HG02973 (cell line): ENCODE results near the gene ZNF425.
"Not testable (repeated sequence)": the region's sequence is repeated elsewhere in the genome, so short reads cannot be mapped to it uniquely, and the experiment has no call there.

Experiments used
- ATAC-seq: cut with Tn5 transposase; IDR thresholded peaks from one replicate; pipeline ENCODE4 v1.9.1; 2021; ENCODE audit warnings: moderate library complexity; ENCODE audit not compliant: unreplicated experiment

ZNF425 gene

DNA sequence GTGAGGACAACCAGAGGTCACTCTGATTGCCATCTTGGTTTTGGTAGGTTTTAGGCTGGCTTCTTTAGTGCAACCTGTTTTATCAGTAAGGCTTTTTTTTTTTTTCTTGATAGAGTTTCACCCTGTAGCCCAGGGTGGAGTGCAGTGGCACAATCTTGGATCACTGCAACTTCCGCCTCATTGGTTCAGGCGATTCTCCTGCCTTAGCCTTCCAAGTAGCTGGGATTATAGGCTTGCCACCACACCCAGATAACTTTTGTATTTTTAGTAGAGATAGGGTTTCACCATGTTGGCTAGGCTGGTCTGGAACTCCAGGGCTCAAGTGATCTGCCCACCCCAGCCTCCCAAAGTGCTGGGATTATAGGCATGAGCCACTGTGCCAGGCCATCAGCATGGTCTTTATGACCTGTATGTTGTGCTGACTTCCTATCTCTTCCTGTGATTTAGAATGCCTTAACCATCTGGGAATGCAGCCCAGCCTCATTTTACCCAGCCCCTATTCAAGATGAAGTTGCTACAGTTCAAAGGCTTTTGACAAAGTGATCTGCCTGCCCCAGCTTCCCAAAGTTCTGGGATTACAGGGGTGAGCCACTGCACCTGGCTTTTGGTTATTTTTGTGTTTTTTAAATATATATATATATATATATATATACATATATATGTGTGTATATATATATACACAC lies 7.0 kb upstream of the ZNF425 start:
- ATAC-seq: no peak

- no peak for ATAC-seq
These were observed 4.6 kb upstream of the ZNF425 start for GRCh38 chr7:149130572-149131198.

DNA sequence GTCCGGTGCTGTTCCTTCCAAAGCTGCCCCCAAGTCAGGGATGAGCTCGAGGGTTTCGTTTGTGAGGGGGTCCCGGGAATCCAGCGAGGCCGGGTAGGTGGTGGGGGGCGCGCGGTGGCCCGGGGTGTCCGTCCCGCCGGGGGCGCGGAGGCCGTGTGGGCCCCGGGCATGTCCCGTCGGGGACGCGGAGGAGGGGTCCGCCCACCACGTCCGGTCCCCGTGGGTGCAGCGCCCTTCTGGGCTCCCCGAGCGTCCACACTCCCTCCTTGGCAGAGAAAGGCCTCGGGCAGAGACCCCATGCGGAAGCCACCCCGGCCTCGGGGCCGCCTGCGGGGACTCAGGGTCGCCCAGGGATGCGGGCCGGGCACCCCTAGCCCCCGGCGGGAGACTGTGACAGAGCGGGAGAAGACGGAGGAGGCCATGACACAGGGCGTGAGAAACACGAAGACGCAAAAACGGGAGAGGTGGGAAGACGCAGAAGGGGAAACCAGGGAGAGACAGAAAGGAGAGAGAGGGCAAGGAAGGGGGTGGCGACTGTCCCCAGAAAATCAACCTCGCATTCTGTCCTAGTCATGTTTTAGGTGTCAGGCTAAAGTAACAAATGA lies 640 bp upstream of the ZNF425 start:
- ATAC-seq: peak; percentile 40

- no peak for ATAC-seq
These were observed 798 bp downstream of the ZNF425 start for GRCh38 chr7:149125189-149125862.

- ATAC-seq: no peak
These were observed 16.2 kb downstream of the ZNF425 start for GRCh38 chr7:149109969-149110368.

DNA sequence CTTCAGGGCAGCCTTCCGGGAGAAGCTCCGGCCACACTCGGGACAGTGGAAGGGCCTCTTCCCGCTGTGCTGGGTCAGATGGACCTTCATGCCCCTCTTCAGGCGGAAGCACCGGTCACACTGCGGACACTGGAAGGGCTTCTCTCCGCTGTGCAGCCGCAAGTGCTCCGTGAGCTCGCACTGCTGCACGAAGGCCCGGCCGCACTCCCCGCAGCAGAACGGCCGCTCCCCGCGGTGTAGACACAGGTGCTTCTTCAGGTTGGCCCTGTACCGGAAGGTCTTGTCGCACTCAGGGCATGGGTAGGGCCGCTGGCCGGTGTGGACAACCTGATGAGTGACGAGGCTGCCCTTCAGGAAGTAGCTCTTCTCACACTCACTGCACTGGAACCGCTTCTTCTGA lies 21.4 kb downstream of the ZNF425 start:
- ATAC-seq: no peak

- ATAC-seq: no peak
These were observed 21.9 kb downstream of the ZNF425 start for GRCh38 chr7:149104214-149104613.

- no peak for ATAC-seq
These were observed 22.7 kb downstream of the ZNF425 start for GRCh38 chr7:149103424-149103823.

GRCh38 chr7:149102666-149103065 lies 23.5 kb downstream of the ZNF425 start:
- ATAC-seq: no peak

DNA sequence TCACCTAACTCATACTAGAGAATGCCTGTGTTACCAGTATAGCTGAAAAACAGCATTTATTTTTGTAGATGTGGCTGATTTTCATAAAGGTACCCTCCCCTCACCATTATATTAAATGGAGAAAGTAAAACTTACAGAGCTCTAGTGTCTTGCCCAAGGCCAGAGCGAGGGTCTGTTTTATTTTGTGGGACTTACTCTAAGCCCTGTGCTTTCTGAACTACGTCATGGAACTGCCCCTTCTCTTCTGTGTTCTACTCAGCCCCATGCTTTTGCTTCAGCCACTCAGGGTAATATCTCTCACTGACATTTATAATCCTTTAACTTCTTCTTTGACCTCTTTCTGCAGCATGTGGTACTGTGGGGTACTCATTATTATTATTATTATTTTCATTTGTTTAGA lies 25.3 kb downstream of the ZNF425 start:
- ATAC-seq: no peak

DNA sequence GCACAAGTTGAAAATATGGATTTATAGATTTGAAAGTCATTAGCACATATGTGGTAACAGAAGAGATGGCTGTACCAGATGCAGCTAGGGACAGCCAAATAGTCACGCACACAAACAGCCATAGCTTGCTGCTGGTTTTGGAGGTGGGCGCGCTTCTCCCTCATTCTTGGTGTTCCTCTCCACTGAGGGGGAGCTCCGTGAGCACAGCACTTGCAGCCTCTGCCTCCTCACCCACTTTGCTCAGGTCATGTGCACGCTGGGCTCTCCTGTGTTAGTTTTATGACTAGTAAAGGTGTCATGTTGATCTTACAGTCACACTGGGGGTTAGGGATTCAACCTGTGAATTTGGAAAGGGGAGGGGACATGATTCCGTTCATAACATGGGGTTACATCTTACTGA lies 27.1 kb downstream of the ZNF425 start:
- no peak for ATAC-seq

DNA sequence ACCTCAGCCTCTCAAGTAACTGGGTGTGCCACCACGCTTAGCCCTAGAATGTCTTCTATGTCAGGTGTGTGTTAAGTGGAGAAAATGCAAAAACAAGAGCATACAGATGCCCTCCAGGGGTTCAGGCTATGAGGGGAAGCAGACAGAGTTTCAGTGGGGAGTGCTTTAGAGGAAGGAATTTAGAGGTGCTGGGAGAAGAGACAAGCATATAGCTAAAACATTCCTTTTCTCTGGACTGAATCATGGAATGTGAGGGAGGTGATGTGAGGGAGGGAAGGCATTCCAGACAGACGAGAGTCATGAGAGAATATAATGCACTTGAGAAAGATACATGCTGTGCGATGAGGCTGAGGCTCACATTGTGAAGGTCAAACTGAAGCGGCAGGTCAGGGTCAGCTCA lies 29.0 kb downstream of the ZNF425 start:
- no peak for ATAC-seq

DNA sequence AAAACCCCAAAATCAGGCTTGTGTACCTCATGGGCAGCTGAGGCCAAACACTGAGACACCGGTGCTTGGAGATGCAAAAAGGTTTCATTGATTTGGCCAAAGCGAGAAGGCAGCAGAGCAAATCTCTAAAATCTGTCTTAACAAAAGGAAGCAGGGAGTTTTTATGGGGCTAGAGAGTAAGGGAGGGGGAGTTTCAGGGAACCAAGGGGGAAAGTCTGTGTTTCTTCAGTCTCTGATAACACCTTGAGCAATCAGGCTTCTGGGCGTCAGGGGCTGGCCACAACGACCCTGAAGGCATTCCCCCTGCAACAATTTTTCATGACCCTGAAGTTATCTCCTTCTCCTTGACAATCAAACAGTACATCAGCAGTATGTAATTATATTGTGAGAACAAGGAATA lies 32.9 kb downstream of the ZNF425 start:
- ATAC-seq: no peak

DNA sequence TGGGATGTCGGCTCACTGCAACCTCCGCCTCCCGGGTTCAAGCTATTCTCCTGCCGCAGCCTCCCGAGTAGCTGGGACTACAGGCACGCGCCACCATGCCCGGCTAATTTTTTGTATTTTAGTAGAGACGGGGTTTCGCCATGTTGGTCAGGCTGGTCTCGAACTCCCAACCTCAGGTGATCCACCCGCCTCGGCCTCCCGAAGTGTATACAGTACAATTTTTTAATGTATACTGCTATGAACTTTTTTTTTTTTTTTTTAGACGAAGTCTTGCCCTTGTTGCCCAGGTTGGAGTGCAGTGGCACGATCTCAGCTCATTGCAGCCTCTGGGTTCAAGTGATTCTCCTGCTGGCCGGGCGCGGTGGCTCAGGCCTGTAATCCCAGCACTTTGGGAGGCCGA lies 33.9 kb downstream of the ZNF425 start:
- not testable (repeated sequence) for ATAC-seq

DNA sequence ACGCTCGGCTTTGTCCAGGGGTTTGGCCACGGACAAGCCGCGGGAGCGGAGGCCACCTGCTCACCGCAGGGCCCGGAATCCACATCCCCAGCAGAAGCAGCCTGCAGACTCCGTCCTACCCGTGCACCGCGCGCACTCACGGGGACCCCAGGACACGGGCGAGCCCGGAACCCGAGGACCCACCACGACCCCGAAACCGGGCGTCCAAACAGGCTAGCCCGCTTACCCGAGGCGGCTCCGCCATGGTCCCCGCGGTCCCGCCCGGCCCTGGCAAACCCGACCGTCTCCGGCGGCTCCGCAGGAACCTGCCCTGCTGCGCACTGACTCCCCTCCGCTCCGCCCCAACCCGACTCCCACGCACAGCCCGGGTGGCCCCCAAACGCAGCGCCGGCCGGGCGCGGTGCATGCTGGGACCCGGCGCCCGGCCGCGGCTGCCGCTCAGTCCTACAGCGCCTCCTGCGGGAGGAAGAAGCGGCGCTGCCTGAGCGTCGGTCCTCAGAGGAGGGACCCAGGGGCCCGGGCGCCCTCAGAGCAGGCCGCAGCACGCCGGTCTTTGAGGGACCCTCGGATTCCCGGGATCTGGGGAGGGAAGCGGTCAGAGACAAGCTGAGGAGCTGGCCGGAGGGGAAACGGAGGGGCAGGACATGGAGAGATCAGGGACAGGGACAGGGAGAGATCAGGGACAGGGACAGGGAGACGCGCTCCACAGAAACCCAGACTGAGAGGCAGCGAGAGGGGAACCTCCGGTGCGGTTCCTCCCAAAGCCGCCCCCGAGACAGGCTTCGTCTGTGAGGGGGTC lies 35.5 kb downstream of the ZNF425 start, which contains the start of gene ZNF786:
Gene ZNF786 (minus strand): TSS at position 322 of the 799 bp plus-strand sequence. CDS start 78 bp downstream, at position 244.
- peak; percentile 87 for ATAC-seq

GRCh38 chr7:149087376-149087775 lies 38.7 kb downstream of the ZNF425 start:
- ATAC-seq: no peak

- ATAC-seq: no peak
These were observed 40.3 kb downstream of the ZNF425 start for GRCh38 chr7:149085866-149086265.

DNA sequence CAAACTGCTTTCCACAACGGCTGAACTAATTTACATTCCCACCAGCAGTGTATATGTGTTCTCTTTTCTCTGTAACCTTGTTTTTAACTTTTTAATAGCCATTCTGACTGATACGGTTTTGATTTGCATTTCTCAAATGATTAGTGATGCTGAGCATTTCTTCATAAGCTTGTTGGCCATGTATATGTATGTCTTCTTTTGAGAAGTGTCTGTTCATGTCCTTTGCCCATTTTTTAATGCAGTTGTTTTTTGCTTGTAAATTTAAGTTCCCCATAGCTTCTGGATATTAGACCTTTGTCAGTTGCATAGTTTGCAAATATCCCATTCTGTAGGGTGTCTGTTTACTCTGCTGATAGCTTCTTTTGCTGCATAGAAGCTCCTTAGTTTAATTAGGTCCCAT lies 41.7 kb downstream of the ZNF425 start:
- no peak for ATAC-seq

DNA sequence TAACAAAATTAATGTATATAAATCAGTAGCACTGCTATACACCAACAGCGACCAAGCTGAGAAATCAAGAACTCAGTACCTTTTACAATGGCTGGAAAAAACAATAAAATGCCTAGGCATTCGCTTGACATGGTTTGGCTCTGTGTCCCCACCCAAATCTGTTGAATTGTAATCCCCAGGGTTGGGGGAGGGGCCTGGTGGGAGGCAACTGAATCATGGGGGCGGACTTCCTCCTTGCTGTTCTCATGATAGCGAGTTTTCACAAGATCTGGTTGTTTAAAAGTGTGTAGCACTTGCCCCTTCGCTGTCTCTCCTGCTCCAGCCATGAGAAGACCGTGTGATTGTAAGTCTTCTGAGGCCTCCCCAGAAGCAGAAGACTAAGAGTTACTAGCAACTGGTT lies 44.2 kb downstream of the ZNF425 start:
- no peak for ATAC-seq

DNA sequence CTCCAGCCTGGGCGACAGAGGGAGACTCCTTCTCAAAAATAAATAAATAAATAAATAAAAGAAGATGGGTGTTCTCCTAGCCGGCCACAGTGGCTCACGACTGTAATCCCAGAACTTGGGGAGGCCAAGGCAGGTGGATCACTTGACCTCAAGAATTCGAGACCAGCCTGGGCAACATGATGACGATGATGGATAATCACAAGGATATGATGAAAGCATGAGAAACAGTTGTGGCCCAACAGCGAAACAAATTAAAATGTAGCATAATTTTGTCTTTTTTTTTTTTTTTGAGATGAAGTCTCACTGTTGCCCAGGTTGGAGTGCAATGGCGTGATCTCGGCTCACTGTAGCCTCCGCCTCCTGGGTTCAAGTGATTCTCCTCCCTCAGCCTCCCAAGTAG lies 48.5 kb downstream of the ZNF425 start:
- ATAC-seq: no peak

DNA sequence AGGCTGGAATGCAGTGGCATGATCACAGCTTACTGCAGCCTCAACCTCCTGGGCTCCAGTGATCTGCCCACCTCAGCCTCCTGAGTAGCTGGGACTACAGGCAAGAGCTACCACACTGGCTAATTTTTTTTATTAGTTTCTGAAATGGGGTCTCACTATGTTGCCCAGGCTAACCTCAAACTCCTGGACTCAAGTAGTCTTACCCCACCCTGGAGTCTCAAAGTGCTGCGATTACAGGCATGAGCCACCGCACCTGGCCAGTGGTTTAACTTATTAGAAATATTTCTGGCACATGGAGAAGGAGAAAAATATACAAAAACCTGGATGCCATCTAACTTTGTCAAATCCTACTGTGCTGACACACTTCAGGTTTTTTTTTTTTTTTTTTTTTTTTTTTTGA lies 50.8 kb downstream of the ZNF425 start:
- ATAC-seq: no peak
